Measurements from ENCODE around the gene AQR. TPM values are rescaled to one million over a fixed set of nuclear protein-coding genes. Genes with fewer than 3 reads are reported as not detected.
"Not testable (repeated sequence)": the region's sequence is repeated elsewhere in the genome, so short reads cannot be mapped to it uniquely, and the experiment has no call there.

The AQR gene
- total RNA-seq, 1 donor from 2014 or later = 29.8 TPM

DNA sequence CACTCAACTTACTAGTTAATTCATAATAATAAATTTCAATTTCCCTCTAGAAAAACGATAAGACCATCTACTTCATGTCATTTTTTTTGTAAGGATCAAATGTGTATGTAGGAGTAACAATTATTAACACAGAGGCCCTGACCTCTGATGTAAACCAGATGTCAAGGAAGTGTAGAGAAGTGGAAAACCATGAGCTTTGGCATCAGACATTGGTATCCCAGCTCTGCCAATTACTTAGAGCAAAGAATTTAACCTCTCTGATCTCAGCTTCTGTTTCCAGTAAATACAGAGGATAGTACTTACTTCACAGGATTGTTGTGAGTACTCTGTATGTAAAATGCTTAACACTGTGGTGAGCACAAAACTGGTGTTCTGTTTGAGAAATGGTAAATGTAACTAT, 17.5 kb downstream of the AQR start:
- Histone ChIP-seq H3K4me3 (ENCODE audit: low read depth, low read length) (no peak overlapping the region), H3K36me3 (ENCODE audit: control insufficient read depth, insufficient read depth, low read length) (no peaks in the 10 kb centered on the region), H3K27me3 (ENCODE audit: control insufficient read depth, insufficient read depth, low read length) (no peaks in the 10 kb centered on the region)
- no peak for DNase-seq (ENCODE audit: low read depth)
- TF ChIP-seq, protein P1, sequence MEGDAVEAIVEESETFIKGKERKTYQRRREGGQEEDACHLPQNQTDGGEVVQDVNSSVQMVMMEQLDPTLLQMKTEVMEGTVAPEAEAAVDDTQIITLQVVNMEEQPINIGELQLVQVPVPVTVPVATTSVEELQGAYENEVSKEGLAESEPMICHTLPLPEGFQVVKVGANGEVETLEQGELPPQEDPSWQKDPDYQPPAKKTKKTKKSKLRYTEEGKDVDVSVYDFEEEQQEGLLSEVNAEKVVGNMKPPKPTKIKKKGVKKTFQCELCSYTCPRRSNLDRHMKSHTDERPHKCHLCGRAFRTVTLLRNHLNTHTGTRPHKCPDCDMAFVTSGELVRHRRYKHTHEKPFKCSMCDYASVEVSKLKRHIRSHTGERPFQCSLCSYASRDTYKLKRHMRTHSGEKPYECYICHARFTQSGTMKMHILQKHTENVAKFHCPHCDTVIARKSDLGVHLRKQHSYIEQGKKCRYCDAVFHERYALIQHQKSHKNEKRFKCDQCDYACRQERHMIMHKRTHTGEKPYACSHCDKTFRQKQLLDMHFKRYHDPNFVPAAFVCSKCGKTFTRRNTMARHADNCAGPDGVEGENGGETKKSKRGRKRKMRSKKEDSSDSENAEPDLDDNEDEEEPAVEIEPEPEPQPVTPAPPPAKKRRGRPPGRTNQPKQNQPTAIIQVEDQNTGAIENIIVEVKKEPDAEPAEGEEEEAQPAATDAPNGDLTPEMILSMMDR (IDR thresholded peaks at IDR 0.05; ENCODE audit: insufficient read depth, low read length, poor library complexity, severe bottlenecking) = no peak

DNA sequence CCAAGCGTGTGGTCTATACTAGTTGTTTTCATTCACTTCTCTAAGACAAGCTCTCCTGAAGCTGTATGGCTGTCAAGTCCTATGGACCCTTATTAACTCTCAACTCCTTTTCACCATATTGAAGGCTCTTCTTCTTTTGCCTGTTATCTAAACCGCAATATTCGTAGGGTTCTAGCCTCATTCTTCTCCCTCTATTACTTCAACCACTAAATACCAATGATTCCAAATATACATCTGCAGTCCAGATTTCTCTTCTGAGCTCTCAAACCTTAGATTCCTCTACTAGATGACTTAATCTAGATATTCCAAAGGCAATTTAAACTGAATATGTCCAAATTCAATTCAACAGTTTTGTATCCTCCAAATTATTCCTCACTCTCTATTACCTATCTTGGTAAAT, 24.6 kb downstream of the AQR start:
- DNase-seq (ENCODE audit: low read depth) = no peak
- TF ChIP-seq, protein P1 (IDR thresholded peaks at IDR 0.05; ENCODE audit: insufficient read depth, low read length, poor library complexity, severe bottlenecking) = no peak
- no peaks in the 10 kb centered on the region for H3K27me3 ChIP-seq (ENCODE audit: control insufficient read depth, insufficient read depth, low read length)
- H3K36me3 ChIP-seq (ENCODE audit: control insufficient read depth, insufficient read depth, low read length) = no peaks in the 10 kb centered on the region
- no peak overlapping the region for H3K4me3 ChIP-seq (ENCODE audit: low read depth, low read length)

DNA sequence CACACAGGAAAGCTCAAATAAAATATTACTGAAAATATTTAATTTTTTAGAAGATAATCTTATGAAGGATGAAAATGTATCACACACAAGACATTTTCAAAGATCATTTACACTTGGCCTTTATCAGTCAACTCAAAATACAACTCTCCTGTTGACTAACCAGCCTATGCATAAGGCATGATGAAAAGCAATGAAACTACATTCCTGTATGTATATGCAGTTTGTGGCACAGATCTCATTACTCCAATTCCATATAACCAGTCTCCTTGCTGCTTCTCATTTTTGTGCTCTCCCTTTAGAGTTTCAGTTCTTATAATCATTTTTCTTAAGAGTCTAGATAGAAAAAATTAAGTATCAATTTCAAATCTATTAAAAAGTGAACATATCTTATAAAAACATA, 25.8 kb downstream of the AQR start:
- DNase-seq (ENCODE audit: low read depth) = no peak
- H3K36me3 ChIP-seq (ENCODE audit: control insufficient read depth, insufficient read depth, low read length) = peaks cover 1% of the 10 kb centered on the region

DNA sequence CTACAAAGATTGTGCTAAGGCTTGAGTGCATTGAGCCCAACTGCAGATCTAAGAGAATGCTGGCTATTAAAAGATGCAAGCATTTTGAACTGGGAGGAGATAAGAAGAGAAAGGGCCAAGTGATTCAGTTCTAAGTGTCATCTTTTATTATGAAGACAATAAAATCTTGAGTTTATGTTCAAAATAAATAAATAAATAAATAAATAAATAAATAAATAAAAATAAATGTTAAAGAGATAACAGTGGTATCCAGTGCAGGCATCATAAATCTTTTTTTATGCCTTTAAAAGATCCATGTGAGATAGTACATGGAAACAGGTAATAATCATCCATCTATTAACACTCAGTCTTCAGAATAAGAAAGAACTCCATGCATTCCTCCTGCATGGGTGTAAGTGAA, 26.3 kb downstream of the AQR start:
- not testable (repeated sequence) for H3K4me3 ChIP-seq (ENCODE audit: low read depth, low read length); DNase-seq (ENCODE audit: low read depth); H3K27me3 ChIP-seq (ENCODE audit: control insufficient read depth, insufficient read depth, low read length); H3K36me3 ChIP-seq (ENCODE audit: control insufficient read depth, insufficient read depth, low read length)

More for the DNA sequence above, 25.8 kb downstream of the AQR start:
- Histone ChIP-seq H3K4me3 (ENCODE audit: low read depth, low read length) (no peak overlapping the region), H3K27me3 (ENCODE audit: control insufficient read depth, insufficient read depth, low read length) (no peaks in the 10 kb centered on the region)
- TF ChIP-seq, protein P1 (IDR thresholded peaks at IDR 0.05; ENCODE audit: insufficient read depth, low read length, poor library complexity, severe bottlenecking) = no peak

DNA sequence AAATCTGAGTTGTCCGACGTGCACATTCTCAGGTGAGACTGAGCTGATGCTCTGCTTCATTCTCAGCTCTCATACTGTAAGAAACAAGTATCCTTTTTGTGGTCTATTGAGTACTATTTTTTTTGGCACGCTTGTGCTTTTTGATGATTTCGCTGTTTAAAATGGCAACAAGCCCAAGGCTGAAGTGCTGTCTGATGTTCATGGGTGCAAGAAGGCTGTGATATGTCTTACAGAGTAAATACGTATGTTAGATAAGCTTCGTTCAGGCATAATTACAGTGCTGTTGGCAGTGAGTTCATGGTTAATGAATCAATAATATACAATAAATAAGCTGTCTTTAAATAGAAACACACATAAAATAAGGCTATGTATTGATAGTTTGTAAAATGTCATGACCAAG, 27.2 kb downstream of the AQR start:
- Histone ChIP-seq H3K36me3 (ENCODE audit: control insufficient read depth, insufficient read depth, low read length) (peaks cover 1% of the 10 kb centered on the region), H3K27me3 (ENCODE audit: control insufficient read depth, insufficient read depth, low read length) (no peaks in the 10 kb centered on the region), H3K4me3 (ENCODE audit: low read depth, low read length) (no peak overlapping the region)
- no peak for DNase-seq (ENCODE audit: low read depth)
- TF ChIP-seq, protein P1 (IDR thresholded peaks at IDR 0.05; ENCODE audit: insufficient read depth, low read length, poor library complexity, severe bottlenecking) = no peak

DNA sequence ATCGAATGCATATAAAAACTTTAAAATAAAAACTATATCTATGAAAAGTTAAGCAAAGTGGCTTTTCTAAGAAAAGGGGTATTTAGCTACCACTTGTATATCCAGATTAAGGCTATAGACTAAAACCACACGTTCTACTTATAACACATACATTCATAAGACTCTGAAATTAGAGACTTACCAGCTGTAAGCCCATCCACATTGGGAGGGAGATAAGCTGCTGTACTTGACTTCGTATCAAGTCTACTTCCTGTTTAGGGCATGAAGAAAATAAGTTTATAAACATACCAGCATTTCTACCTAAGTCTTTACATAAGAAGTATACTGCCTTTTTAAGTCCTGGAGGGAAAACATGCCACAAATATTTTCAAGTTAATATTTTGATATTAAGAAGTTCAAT, 27.7 kb downstream of the AQR start:
- H3K27me3 ChIP-seq (ENCODE audit: control insufficient read depth, insufficient read depth, low read length) = no peaks in the 10 kb centered on the region
- TF ChIP-seq, protein P1 (IDR thresholded peaks at IDR 0.05; ENCODE audit: insufficient read depth, low read length, poor library complexity, severe bottlenecking) = no peak
- no peak for DNase-seq (ENCODE audit: low read depth)
- peaks cover 1% of the 10 kb centered on the region for H3K36me3 ChIP-seq (ENCODE audit: control insufficient read depth, insufficient read depth, low read length)
- no peak overlapping the region for H3K4me3 ChIP-seq (ENCODE audit: low read depth, low read length)

All from kidney epithelial cell (primary cell).